AG09319 (cell line): ENCODE results near the gene TPCN1.

Experiments
- DNase-seq: peaks from one replicate; pipeline ENCODE4 v3.0.0-alpha.2; 2010; ENCODE audit warnings: low read depth; ENCODE audit errors: extremely low read depth
- TF ChIP-seq, protein P1 (sequence below): IDR thresholded peaks from 2 replicates; pipeline ENCODE4 v1.5.1; 2011; ENCODE audit warnings: low read depth, mild to moderate bottlenecking, inconsistent platforms, low read length, moderate library complexity

The TPCN1 gene

DNA sequence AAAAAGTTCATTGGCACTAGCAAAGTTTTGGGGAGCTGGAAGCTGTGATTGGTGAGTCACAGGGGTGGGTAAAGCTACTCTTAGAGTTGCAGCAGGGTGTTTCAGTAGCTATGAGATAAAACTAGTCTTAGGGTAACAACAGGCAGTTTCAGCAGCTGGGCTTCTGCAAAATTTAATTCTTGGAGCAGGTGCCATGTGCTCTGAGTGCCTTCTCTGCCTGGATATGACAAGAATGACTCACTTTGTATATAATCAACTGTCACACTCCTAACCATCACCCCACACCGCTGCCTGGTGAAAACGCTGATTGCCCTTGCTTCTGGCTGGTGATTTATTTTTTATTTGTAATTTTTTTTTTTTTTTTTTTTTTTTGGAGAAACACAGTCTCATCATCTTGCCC is 126.6 kb downstream of the TPCN1 start:
- no peak for DNase-seq
- TF ChIP-seq, protein P1, sequence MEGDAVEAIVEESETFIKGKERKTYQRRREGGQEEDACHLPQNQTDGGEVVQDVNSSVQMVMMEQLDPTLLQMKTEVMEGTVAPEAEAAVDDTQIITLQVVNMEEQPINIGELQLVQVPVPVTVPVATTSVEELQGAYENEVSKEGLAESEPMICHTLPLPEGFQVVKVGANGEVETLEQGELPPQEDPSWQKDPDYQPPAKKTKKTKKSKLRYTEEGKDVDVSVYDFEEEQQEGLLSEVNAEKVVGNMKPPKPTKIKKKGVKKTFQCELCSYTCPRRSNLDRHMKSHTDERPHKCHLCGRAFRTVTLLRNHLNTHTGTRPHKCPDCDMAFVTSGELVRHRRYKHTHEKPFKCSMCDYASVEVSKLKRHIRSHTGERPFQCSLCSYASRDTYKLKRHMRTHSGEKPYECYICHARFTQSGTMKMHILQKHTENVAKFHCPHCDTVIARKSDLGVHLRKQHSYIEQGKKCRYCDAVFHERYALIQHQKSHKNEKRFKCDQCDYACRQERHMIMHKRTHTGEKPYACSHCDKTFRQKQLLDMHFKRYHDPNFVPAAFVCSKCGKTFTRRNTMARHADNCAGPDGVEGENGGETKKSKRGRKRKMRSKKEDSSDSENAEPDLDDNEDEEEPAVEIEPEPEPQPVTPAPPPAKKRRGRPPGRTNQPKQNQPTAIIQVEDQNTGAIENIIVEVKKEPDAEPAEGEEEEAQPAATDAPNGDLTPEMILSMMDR: no peak
